Suprapubic skin (tissue), 4 donors: ENCODE measurements around the gene EBLN2. TPM values are rescaled to one million over a fixed set of nuclear protein-coding genes. Genes with fewer than 3 reads are reported as not detected.

Experiments
- DNase-seq, 2 donors: peaks; one replicate each; pipeline ENCODE4 v3.0.0-alpha.2; 2019; ENCODE audit warnings: low spot score in 2 of 2
- H3K27ac ChIP-seq: fragments of 200-600 bp; sonication (generic); one replicate; pipeline ENCODE4 v1.5.1; 2019
- H3K27me3 ChIP-seq: fragments of 200-600 bp; sonication (generic); one replicate; pipeline ENCODE4 v1.5.1; 2019
- H3K36me3 ChIP-seq: fragments of 200-600 bp; sonication (generic); one replicate; pipeline ENCODE4 v1.5.1; 2019
- H3K4me1 ChIP-seq: fragments of 200-600 bp; sonication (generic); one replicate; pipeline ENCODE4 v1.5.1; 2019
- H3K4me3 ChIP-seq: fragments of 200-600 bp; sonication (generic); one replicate; pipeline ENCODE4 v1.5.1; 2019; ENCODE audit warnings: mild to moderate bottlenecking
- H3K9me3 ChIP-seq: fragments of 200-600 bp; sonication (generic); one replicate; pipeline ENCODE4 v1.5.1; 2019
- CTCF ChIP-seq, 2 donors: fragments of 200-600 bp in 1 of 2; fragments of 450-650 bp in 1 of 2; sonication (generic) in 1 of 2; IDR thresholded peaks; one replicate each; pipeline ENCODE4 v1.5.1; 2016 to 2019; ENCODE audit warnings: antibody characterized with exemption in 2 of 2, mild to moderate bottlenecking in 1 of 2, moderate library complexity in 1 of 2
- EP300 ChIP-seq: sonication (generic); formaldehyde crosslinking; IDR thresholded peaks from one replicate; pipeline ENCODE4 v1.6.1; 2017; ENCODE audit warnings: antibody characterized with exemption
- POLR2A ChIP-seq, 2 donors: fragments of 450-650 bp; IDR thresholded peaks; one replicate each; pipeline ENCODE4 v1.6.1; 2017; ENCODE audit warnings: antibody characterized with exemption in 2 of 2, mild to moderate bottlenecking in 2 of 2, moderate library complexity in 2 of 2
- POLR2AphosphoS5 ChIP-seq, 3 donors: sonication (generic); formaldehyde crosslinking; IDR thresholded peaks; one replicate each; pipeline ENCODE4 v1.6.1; 2017; ENCODE audit warnings: antibody characterized with exemption in 3 of 3
- WGBS: methylation state at CpG from one replicate; pipeline ENCODE4 v1.1.5; 2018; 5-methylcytosine and 5-hydroxymethylcytosine counted together
- total RNA-seq, 4 donors: library from RNA; depleted of rRNA; stranded (reverse); fragments of >200 nt; gene quantifications; one replicate each; pipeline ENCODE4 v1.1.0, GENCODE V29; 2016

EBLN2 gene
- total RNA-seq, 4 donors from 2014 or later: 2.3 to 16.8 (median 4.7) TPM

- no peak for DNase-seq
- Histone ChIP-seq H3K36me3 (no peaks in the 10 kb centered on the region), H3K9me3 (no peaks in the 10 kb centered on the region), H3K4me1 (peaks cover 6% of the 10 kb centered on the region), H3K4me3 (no peak overlapping the region), H3K27me3 (no peaks in the 10 kb centered on the region), H3K27ac (no peak overlapping the region)
- WGBS: 83% methylated on average over 2 of the region's 2 CpGs
- TF ChIP-seq POLR2AphosphoS5 (IDR thresholded peaks at IDR 0.05) (no peak), POLR2A (IDR thresholded peaks at IDR 0.05) (no peak), EP300 (no peak), CTCF (IDR thresholded peaks at IDR 0.05) (no peak)
Observed at GRCh38 chr3:73096169-73096568, 34.7 kb downstream of the EBLN2 start.

GRCh38 chr3:73098026-73098425, 36.6 kb downstream of the EBLN2 start:
- no peaks in the 10 kb centered on the region for H3K9me3 ChIP-seq
- peaks cover 8% of the 10 kb centered on the region for H3K4me1 ChIP-seq
- DNase-seq: no peak
- H3K36me3 ChIP-seq: no peaks in the 10 kb centered on the region
- H3K27ac ChIP-seq: no peak overlapping the region
- no peaks in the 10 kb centered on the region for H3K27me3 ChIP-seq
- 86% methylated on average over 2 of the region's 2 CpGs for WGBS
- no peak for TF ChIP-seq CTCF (IDR thresholded peaks at IDR 0.05)
- no peak for TF ChIP-seq EP300
- TF ChIP-seq POLR2A (IDR thresholded peaks at IDR 0.05): no peak
- no peak for TF ChIP-seq POLR2AphosphoS5 (IDR thresholded peaks at IDR 0.05)
- no peak overlapping the region for H3K4me3 ChIP-seq

GRCh38 chr3:73098873-73099272, 37.4 kb downstream of the EBLN2 start:
- WGBS: 92% methylated on average over 1 of the region's 1 CpG
- H3K27ac ChIP-seq: no peak overlapping the region
- peaks cover 8% of the 10 kb centered on the region for H3K4me1 ChIP-seq
- H3K36me3 ChIP-seq: no peaks in the 10 kb centered on the region
- no peaks in the 10 kb centered on the region for H3K27me3 ChIP-seq
- DNase-seq: no peak
- H3K9me3 ChIP-seq: no peaks in the 10 kb centered on the region
- no peak overlapping the region for H3K4me3 ChIP-seq
- no peak for TF ChIP-seq POLR2AphosphoS5 (IDR thresholded peaks at IDR 0.05)
- no peak for TF ChIP-seq POLR2A (IDR thresholded peaks at IDR 0.05)
- TF ChIP-seq CTCF (IDR thresholded peaks at IDR 0.05): no peak
- TF ChIP-seq EP300: no peak

DNA sequence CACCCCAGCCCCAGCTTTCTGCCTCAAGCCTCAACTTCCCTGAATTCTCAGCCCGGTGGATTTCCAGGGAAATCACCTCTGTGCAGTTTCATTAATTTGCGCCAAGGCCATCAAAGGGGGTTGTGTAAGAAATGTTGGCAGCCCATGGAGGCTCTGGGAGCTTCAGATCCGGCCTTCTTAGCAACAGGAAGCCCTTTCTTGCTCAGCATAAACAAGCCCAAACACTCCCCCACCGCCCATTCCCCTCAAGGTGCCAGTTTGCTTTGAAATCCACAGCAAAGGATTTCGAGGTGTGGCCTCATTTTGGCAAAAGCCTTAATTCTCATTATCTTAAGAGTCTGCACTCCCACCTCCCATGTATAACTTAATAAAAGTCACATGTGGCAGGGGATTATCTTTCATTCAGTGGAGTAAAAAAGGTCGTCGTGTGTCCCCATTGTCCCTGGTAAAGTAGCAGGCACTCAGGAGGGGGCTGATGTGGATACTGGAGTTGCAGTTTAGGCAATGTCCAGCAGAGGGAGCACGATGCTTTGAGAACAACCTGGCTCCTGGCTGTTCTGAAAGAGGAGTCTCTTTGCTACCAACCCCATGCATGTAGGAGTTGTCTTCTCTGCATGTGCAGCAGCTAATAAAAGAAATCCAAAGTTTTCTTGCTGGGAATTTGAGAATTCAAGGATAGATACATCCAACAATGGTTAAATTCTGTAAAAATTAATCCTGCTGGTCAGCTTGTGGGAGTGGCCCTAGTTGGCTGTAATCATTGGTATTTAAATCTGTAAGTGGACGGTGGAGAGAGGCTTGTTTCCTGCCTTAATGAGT, 39.5 kb downstream of the EBLN2 start:
- DNase-seq: peak; percentile 89 to 92

More for the DNA sequence above, 39.5 kb downstream of the EBLN2 start:
- H3K27me3 ChIP-seq: no peaks in the 10 kb centered on the region
- no peak overlapping the region for H3K27ac ChIP-seq
- no peak overlapping the region for H3K4me3 ChIP-seq
- 13% methylated on average over 9 of the region's 9 CpGs for WGBS
- H3K9me3 ChIP-seq: no peaks in the 10 kb centered on the region
- H3K36me3 ChIP-seq: no peaks in the 10 kb centered on the region
- H3K4me1 ChIP-seq: peaks cover 8% of the 10 kb centered on the region
- no peak for TF ChIP-seq POLR2AphosphoS5 (IDR thresholded peaks at IDR 0.05)
- peak; percentile 86 to 87 for TF ChIP-seq CTCF (IDR thresholded peaks at IDR 0.05)
